Measurements from ENCODE around the gene DGKA.

DGKA gene

DNA sequence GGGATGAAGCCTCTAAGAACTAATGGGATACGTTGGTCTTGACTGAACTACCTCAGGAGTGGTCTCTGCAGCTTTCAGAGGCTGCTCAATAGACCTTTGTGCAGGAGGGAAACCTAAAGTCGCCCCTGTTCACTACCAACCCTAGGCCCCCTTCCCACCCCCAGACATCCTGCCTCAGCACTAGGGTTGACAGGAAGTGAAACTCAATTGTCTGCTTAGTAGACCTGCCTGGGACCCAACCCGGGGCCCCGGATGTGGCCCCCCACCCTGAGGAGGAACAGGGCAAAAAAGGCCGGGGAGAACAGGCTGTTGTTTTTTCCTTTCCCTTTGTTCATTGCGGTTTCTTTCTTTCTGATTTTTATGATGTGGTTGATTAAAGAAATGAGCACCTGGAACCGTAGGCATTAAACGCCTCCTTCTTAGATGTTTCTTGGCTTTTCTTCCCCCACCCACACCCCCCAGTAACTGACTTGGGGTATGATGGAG, 1.6 kb upstream of the DGKA start:
- no peak overlapping the region for H3K4me3 ChIP-seq (ENCODE audit: low read depth, low read length)
- DNase-seq (ENCODE audit: low read depth): no peak

DNA sequence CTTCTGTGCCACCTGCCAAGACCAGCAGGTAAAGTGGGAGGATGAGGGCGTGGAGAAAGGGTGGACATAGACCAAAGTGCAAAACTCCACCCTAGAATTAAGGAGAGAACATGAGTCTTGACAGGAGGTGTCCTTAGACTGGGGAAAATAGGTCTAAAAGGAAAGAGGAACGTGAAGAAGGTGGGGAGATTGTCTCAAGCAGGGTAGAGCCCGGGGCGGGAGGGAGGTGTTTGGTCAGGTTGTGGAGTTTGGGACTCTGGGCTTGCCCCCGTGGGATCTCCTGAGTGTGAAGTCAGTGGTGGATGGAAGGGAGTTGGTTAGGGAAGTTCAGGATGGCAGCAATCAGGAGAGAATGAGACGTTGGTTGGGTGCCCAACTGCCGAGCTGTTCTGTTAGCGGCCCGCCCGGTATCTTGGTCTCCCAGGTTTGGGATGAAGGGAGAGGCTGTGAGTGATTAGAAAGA, 386 bp downstream of the DGKA start:
- no peak for DNase-seq (ENCODE audit: low read depth)
- peak overlapping the region; percentile 85 for H3K4me3 ChIP-seq (ENCODE audit: low read depth, low read length)

DNA sequence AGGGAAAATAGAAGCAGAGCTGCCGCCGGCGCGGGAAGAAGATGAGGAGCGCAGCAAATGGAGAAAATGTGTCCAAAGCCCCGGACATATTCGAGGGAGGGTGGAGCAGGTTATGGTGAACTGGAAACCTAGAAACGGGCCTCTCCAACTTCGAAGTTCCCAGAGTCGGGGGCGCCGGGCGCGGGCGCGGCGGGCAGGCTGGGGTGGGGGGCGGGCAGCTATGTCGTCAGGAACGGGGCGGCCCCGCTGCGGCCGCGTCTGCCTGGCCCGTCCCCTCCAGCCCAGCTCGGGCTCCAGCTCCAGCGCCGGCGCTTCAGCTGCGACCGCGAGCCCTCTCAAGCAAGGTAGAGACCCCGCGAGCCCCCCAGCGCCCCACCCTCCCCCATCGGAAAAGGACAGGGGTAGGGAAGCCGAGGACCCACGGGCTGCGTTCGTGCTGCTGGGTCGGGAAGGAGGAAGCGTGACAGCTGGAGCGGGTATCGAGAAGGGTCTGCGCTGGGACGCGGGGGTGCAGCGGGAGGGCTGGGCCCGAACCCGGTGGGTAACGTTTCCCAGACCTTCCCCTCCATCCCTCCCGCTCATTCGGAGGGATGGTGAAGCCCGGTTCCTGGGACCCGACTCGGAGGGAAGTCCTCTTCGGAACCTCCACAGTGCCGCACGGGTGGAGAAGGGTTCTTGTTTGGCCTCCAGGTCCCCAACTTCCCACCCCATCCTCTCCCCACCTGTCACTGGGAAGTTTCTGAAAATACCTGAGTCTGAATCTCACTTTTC, 1.0 kb downstream of the DGKA start:
- no peak for DNase-seq (ENCODE audit: low read depth)
- H3K4me3 ChIP-seq (ENCODE audit: low read depth, low read length): peak overlapping the region; percentile 85

DNA sequence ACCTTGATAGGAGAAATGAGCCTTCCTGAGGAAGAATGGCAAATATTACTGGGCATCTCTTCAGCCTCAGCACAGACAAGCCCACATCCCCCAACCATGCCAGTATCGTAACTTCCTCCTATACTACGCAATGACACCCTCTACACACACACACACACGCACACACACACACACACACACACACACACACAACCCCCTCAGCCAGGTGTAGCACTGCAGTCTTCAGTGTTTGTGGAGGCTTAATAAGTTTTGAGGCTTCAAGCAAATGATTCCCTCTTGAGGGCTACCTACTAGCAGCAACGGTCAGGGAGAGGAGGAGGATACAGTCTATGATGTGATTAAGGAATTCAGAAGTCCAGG, 1.6 kb downstream of the DGKA start:
- peak overlapping the region; percentile 85 for H3K4me3 ChIP-seq (ENCODE audit: low read depth, low read length)
- no peak for DNase-seq (ENCODE audit: low read depth)

DNA sequence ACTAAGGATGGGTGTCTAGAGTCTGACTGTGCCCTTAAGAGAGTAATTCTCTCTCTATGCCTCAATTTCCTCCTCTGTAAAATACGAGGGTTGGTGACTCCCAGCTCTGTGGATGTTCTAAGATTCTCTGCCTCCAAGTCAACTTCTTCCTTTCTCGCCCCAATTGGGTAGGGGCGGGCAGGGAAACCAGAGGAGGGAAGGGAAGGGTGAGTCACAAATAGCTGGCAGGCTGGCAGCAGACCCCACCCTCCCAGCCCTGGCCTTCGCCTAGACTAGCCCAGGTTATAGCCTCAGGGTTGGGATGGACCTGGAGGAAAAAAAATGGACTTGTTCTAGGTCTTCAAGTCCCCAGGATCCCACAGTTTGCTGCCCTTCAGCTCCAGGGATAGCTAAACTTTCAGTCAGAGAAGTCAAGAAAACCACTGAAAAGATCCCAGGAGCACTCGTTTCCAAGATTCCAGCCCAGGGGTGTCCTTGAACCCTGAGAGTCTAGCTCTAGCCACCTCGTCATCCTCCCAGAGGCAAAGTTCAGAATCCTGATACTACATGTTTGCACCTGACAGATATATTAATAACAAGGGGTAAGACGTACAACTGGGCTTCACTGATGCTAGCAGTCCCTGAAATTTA, 2.3 kb downstream of the DGKA start:
- no peak for DNase-seq (ENCODE audit: low read depth)
- peak overlapping the region; percentile 85 for H3K4me3 ChIP-seq (ENCODE audit: low read depth, low read length)

DNA sequence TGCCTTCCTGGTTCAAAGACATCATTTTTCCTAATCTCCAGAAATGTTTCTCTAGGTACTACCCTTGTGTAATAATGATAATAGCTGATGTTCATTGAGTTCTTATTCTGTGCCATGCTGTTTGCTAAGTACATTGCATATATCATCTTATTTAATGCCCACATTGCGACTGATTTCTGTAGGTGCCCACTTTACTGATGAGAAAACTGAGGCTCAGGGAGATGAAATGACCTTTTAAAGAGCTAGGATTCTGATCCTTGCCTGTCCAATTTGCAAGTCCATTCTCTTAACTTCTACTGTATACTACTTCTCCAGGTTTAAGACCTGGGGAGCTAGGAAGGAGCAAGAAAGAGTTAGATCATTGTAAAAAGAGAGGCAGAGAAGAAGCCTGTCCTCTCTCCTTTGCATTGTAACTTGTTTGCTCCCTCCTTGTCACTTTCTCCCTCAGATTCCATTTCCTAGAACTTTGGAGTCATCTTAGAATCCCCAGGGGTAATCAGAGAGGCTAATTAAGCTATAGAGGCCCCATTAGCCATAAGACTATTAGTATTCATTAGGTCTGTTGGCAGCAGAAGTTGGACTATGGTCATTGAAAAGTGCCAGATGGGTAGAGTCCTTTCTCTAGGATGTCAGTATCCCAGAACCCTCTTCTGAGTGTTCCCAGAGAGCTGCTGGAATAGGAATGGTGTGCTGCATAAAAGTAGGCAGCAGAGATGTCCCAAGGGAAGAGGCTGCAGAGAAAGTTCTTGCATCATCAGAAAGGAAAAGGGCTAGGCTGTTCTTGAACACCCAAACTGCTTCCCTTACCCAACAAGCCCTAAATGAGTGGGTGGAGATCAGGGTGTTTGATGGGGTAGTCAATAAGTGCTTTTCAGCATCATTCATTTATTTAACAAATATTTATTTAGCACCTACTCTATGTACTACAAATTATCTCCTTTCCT, 3.1 kb downstream of the DGKA start:
- H3K4me3 ChIP-seq (ENCODE audit: low read depth, low read length): no peak overlapping the region
- DNase-seq (ENCODE audit: low read depth): peak; percentile 41

DNA sequence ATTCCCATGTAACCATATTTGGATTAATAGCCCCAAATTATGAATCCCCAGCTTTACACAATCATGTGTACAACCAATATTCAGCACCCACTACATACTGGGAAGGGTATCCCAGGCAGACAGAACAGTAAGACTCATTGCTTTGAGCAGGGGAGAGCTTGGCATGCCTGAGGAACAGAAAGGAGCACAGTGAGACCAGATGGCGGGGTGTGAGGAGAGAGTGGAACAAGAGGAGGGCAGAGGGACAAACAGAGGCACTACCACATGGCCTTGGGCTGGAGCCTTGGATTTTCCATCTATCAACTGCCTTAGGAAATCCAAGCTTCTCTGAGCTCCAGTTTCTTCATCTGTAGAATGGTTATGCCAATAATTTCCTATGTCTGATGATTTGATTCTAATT, 3.8 kb downstream of the DGKA start:
- no peak for DNase-seq (ENCODE audit: low read depth)
- H3K4me3 ChIP-seq (ENCODE audit: low read depth, low read length): no peak overlapping the region

DNA sequence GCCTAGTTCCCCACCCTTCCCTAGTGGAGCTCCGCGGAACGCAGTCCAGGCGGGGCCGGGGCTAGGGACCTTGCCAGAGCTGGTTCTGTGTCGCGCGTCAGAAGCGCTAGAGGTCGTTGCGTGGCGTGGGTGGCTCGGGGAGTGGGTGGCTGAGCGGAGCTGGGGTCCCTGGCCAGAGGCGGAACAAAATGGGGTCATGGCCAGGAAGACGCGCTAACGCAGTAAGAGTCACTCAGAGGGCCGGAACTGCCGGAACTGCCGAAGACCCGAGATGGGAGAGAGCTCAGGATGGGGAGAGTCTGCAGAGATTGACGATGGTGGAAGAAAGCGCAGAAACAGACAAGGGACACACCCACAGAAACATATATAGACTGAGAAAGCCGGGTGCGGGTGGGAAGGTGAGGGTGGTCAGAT, 4.8 kb downstream of the DGKA start:
- no peak for DNase-seq (ENCODE audit: low read depth)
- H3K4me3 ChIP-seq (ENCODE audit: low read depth, low read length): peak overlapping the region; percentile 9

DNA sequence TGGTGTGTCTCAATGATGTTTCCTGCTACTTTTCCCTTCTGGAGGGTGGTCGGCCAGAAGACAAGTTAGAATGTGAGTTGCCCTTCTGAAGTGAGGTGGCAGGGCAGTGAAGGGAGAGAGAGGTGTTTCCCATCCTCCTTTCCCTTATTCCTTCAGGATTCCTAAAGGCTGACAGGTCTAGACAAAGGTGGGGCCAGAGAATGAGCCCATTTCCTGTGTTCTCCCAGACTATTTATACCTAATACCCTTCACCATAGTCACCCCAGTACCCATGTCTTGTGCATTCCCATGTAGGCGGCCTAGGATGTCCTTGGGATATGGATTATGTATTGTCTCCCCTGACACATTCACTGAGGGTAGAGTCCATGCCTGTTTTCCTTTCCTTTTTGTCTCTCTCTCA, 7.0 kb downstream of the DGKA start:
- H3K4me3 ChIP-seq (ENCODE audit: low read depth, low read length): no peak overlapping the region
- DNase-seq (ENCODE audit: low read depth): no peak

DNA sequence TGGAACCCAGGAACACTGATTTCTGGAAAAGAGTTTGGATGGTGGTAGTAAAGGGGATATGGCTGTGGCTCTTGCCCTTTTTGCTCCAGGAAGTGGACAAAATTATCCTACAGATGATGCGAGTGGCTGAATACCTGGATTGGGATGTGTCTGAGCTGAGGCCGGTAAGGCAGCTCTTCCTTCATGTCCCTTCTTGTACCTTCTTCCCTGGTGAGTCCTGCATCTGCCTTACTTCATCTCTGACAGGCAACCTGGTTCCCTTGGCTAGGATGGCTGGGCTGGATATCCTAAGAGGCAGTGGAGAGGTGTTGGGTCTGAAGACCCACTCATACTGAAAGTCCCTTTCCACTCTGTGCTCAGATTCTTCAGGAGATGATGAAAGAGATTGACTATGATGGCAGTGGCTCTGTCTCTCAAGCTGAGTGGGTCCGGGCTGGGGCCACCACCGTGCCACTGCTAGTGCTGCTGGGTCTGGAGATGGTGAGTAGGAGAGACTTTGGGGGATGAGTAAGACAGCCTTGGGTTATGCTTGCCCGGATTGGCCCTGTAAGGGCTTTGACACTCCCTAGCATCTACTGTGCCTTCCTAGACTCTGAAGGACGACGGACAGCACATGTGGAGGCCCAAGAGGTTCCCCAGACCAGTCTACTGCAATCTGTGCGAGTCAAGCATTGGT, 8.0 kb downstream of the DGKA start:
- DNase-seq (ENCODE audit: low read depth): no peak
- no peak overlapping the region for H3K4me3 ChIP-seq (ENCODE audit: low read depth, low read length)

DNA sequence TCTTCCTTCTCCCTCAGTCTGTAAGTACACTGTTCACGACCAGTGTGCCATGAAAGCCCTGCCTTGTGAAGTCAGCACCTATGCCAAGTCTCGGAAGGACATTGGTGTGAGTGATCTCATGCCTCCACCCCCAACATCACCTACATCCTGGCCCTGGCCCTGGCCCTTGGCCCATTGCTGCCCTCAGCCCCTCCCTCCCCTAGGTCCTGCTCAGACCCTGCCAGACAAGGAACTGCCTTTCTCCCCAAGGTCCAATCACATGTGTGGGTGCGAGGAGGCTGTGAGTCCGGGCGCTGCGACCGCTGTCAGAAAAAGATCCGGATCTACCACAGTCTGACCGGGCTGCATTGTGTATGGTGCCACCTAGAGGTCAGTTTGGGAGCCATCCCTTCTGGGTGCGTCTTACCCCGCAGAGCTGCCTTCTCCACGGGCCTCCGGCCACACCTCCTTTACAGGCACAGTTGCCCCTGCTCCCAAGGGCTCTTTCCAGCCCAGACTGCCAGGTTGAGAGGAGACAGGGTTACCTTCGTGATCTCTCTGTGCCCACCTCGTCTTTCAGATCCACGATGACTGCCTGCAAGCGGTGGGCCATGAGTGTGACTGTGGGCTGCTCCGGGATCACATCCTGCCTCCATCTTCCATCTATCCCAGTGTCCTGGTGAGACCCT, 9.2 kb downstream of the DGKA start:
- no peak overlapping the region for H3K4me3 ChIP-seq (ENCODE audit: low read depth, low read length)
- DNase-seq (ENCODE audit: low read depth): peak; percentile 42

DNA sequence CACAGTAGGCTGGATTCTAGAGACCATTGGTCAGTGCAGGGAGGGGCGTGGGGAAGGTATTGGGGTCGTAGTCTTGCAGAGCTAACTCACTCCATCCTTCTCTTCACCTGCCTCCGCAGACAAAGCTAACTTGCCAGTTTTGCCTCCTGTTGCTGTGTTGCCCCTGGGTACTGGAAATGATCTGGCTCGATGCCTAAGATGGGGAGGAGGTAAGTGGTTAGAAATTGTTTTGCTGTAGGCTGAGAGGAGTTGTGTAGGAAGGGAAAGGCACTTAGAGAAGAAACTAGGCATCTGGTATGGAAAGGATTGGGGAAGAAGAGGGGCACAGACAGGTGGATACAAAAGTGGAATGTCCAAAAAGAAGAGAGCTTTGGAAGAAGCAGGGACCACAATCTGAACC, 11.1 kb downstream of the DGKA start:
- no peak for DNase-seq (ENCODE audit: low read depth)
- no peak overlapping the region for H3K4me3 ChIP-seq (ENCODE audit: low read depth, low read length)

DNA sequence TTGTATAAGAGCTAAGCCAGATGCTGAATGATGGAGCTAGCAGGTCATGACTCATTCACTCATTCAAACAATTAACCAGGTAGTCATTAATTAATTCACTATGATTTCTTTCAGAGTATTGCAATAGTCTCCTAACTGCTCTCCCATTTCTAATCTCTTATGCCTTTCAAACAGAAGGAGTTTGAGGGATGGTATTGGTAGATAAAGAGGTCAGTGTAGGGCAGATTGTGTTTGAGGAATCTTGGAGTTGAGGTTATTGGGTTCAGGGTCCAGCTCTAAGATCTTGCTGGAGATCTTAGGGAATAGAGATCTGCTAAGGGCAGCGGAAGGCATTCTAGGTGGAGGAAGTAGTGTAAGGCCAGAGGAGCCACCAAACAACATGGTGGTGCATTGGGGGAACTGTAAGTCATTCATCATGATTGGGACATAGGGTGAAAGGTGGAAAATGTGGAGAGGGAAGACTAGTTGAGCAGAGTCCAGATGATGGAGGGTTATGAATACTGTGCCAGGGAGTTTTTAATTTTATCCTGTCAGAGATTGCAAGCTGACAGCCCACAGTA, 11.7 kb downstream of the DGKA start:
- H3K4me3 ChIP-seq (ENCODE audit: low read depth, low read length): no peak overlapping the region
- no peak for DNase-seq (ENCODE audit: low read depth)

DNA sequence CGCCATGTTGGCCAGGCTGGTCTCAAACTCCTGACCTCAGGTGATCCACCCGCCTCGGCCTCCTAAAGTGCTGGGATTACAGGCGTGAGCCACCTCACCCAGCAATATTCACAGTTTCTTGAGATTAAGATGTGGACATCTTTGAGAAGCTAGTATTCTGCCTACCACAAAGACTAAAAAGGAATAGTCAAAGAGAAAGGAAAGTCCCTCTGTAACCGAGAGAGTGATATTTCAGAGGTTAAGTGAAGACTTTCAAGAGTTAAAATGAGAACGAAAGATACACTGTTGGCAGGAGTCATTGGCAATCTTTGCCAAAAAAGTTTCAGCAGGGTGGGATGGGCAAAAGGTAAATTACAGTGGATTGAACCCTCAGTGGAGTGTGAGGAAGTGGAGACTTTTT, 15.6 kb downstream of the DGKA start:
- DNase-seq (ENCODE audit: low read depth): no peak

DNA sequence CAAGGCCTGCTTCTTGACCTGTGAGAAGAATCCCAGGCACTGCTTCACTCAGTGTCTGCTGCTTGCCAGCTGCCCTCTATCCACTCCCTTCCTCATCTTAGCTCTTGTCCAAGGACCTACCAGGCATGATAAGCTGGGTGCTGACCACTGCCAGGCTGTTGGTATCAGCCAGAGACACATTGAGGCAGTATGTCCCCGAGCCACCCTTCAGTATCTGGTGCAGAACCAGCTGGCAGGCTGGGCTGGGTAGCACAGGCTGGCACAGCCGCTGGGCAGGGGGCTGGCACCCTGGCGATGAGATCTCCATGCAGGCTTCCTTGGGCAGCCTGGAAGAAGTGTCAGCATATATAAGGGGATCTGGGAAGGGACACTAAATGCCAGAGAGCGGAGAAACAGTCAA, 24.4 kb downstream of the DGKA start:
- no peak for DNase-seq (ENCODE audit: low read depth)
- no peak overlapping the region for H3K4me3 ChIP-seq (ENCODE audit: low read depth, low read length)

More for the DNA sequence above, 15.6 kb downstream of the DGKA start:
- no peak overlapping the region for H3K4me3 ChIP-seq (ENCODE audit: low read depth, low read length)

DNA sequence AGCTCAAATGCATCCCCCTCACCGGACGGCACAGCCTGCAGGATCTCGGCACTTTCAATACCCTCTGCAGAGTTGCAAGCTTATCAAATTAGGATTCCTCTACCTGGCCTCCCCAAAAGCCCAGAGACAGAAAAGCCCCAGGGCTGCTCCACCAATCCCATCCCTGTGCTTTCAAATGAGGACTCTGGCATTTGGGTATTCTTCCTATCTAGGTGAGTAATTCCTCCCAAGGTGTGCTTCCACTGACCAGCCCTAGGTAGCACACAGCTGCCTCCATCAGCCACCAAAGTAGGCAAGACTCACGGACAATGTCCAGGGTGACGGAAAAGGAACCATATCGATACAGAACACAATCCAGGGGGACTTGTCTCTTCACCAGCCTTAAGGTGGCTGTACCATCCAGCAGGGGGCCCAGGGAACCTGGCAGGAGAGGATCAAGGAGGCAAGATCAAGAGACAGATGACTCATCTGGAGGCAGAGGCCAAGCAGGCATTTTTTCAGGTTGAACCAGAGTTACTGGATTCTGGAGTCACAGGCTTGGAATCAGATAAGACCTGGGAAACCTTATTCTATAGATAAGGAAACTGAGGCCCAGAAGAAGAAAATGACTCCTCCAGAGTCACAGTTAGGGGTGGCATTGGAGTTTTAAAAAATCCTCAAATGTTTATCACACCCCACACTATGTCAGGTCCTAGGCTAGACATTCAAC, 25.0 kb downstream of the DGKA start:
- H3K4me3 ChIP-seq (ENCODE audit: low read depth, low read length): no peak overlapping the region
- DNase-seq (ENCODE audit: low read depth): no peak

DNA sequence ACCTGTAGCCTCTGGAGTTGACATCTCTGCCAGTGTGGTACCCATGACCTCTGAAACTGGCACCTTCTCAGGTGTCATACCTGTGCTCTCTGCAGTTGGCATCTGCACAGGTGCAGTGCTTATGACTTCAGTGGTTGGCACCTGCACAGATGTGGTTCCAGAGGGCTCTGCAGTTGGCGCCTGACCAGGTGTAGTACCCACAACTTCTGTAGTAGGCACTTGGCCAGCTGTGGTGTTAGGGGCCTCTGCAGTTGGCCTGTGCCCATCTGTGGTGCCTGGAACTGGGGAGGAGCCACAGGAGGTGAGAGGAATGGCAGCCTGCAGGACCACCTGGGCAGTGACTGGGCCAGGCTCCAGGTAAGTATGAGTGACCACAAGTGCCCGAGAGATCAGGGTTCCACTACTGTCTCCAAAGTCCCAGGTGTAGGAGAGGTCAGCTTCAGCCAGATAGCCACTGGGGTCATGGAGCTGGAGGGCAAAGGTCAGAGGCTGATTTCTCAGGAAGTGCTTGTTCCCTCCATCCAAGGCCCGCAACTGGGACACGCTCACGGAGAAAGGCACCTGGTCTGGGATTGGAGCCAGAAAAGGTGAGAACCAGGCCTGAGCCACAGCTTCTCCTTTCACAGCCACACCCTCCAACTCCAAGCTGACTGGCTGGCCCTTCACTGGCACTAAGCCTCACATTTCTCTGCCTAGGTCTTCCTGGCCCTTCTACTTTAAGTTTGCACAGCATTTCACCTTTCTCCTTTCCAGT, 26.3 kb downstream of the DGKA start:
- no peak overlapping the region for H3K4me3 ChIP-seq (ENCODE audit: low read depth, low read length)
- DNase-seq (ENCODE audit: low read depth): no peak

Measured in skeletal muscle cell (primary cell).